HG03025 (cell line): ENCODE data around the gene PLEKHA6.

Source experiments
- ATAC-seq: cut with Tn5 transposase; IDR thresholded peaks from one replicate; pipeline ENCODE4 v1.9.1; 2021; ENCODE audit warnings: mild to moderate bottlenecking, moderate library complexity; ENCODE audit not compliant: unreplicated experiment, low FRiP score

The PLEKHA6 gene

DNA sequence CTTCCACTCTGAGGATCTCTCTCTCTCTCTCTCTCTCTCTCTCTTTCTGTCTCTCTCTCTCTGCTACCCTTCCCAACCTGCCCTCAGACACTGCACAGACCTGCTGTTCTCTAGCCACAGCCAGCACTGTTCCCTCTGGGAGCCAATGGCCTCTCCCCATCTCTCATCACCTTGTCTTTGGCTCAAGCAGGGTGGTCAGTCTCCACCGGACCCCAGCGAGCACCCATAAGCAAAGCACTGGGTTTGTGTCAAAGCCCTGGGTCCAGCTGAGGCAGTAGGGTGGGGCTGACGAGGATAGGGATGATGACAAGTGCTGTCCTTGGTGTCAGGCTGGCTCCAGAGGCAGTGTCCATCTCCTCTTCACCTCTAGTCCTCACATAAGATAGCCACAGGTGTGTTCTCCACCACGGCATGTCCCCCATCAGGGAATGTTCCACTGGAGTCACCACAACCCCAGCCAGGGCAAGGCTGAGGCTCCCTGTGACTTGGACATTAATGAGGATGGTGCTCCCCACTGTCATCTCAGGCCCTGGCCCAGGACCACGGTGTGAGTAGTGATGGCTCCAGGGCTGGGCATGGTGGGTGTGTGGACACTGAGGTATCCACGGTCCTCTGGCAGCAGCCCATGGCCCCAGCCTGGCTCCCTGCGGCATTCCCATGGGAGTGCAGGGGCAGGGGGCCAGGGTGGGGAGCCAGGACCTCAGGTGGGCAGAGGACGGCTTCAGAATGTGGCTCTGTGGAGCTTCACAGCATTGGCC, 137.5 kb downstream of the PLEKHA6 start:
- no peak for ATAC-seq

DNA sequence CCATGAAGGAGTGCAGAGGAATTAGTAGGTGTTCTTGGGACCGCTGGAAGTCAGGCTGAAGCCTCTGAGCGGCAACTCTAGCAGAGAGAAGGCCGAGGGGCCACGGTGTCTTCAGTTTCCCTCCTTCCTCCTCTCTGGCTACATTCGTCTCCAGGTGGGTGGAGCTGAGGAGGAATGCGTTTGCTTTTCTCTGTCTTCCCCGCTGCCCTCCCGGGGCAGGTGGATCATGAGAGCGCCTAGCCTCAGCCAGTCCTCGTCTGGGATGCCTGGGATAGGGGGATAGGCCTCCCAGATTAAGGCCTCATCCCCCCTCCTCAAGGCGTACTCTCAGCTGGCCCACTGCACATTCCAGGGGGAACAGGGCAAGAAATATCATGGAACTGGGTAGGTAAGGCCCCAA, 138.5 kb downstream of the PLEKHA6 start:
- ATAC-seq, result no peak

GRCh38 chr1:204219971-204220616, 139.6 kb downstream of the PLEKHA6 start:
- no peak for ATAC-seq

GRCh38 chr1:204218552-204218951, 141.2 kb downstream of the PLEKHA6 start:
- no peak for ATAC-seq

DNA sequence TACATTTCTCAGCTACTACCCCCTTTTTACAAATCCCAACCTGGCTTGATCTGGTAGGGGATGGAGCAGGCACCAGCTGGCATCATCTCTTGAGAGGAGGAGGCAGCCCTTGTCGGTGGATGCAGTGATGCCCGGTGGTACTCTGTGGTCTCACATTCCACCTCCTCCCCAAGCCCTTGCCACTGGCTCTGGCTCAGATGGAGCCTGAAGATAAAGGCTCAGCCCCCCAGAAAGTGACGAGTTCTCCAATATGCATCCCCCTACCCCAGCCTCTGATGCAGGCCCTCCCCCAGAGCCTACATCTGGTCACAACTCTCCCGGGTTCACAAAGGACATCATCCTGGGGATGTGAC, 142.1 kb downstream of the PLEKHA6 start:
- no peak for ATAC-seq

- no peak for ATAC-seq
Observed at GRCh38 chr1:204216880-204217647, 142.7 kb downstream of the PLEKHA6 start.

DNA sequence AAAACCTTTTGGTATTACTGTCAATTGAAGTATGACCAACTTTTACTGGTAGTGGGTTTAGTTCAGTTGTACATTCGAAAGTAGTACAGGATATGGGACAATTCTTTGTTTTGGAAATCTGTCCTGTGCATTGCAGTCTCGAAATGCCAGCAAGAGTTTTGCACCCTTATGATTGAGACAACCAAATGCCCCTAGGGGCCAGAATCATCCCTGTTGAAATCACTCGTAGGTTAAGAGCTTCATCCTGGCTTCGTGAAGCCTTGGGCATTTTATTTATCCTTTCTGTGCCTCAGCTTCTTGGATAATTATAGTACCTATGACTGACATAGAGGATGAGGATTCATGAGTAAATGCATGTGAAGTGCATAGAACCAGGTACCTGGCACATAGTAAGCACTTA, 143.5 kb downstream of the PLEKHA6 start:
- ATAC-seq, result no peak

GRCh38 chr1:204213668-204214662, 145.8 kb downstream of the PLEKHA6 start, which contains the start of gene GOLT1A:
Gene GOLT1A, minus strand, starts transcription at chr1:204213988. Its CDS starts 82 bp downstream, at chr1:204213906.
- ATAC-seq, result no peak

GRCh38 chr1:204212715-204213114, 147.0 kb downstream of the PLEKHA6 start:
- ATAC-seq, result no peak

GRCh38 chr1:204211046-204211445, 148.7 kb downstream of the PLEKHA6 start:
- no peak for ATAC-seq

- no peak for ATAC-seq
Observed at GRCh38 chr1:204207136-204207616, 152.6 kb downstream of the PLEKHA6 start.

DNA sequence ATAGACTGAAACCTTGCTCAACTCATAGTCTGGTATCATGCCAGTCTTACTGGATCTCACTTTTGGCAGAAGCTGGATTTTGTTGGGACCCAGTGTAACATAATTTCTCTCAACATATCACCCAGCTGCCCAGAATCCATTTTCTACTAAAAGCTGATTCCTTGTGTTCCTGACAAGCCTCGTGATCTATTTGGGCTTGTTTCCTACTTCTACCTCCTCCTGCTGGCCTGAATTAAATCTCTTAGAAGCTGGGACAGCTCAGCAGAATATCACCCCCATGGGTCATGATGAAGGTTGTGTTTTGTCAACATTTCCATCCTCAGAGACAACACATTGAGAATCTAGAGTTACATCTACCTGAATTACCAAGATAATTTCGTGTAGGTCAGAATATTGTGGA, 153.6 kb downstream of the PLEKHA6 start:
- no peak for ATAC-seq

DNA sequence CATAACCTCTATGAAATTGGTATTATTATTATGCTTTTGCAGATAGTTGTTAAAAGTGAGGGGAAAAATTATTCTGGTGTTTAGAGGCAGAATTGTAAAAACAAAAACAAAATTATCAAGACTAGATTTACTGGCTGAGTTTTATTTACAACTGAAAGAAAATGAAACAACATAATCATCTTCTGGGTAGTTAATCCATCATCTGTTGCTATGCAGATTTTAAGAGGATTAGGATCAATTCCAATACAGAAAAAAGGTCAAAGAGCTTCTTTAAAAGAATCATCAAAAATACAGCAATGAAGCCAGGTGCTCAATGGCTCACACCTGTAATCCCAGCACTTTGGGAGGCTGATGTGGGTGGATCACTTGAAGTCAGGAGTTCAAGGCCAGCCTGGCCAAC, 154.2 kb downstream of the PLEKHA6 start:
- no peak for ATAC-seq

- no peak for ATAC-seq
Observed at GRCh38 chr1:204204944-204205343, 154.8 kb downstream of the PLEKHA6 start.

GRCh38 chr1:204203206-204203767, 156.4 kb downstream of the PLEKHA6 start:
- no peak for ATAC-seq

- no peak for ATAC-seq
Observed at GRCh38 chr1:204202481-204202880, 157.2 kb downstream of the PLEKHA6 start.

DNA sequence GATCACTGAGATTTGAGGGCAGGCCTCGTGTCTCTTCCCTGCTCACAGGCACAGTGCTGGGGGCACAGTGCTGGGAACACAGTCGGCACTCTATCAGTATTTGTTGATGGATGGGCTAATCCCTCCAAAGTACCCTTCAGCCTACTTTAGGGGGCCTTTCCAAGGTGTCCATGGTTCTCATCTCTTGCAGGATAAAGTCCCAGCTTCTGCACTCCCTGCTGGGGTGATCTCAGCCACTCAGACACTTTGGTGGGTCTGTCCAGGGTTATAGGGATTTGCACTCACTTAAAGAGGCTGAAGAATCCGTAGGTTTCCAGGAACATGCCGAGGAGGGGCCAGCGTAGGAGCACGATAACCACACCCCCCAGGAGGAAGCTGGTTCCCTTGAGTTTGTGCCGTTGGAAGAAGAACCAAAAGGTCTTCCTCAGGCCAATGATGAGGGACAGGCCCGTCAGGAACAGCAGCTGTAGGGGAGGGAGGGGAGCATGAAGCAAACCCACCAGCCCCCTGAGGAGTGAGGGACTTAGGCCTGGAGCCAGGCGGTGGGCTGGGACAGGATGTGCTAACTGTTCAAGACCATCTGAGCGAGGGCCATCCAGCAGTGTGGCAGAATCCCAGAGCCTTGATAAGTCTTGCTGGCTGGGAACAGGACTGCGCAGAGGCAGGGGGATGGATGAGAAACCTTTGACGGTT, 158.2 kb downstream of the PLEKHA6 start:
- ATAC-seq, result no peak

DNA sequence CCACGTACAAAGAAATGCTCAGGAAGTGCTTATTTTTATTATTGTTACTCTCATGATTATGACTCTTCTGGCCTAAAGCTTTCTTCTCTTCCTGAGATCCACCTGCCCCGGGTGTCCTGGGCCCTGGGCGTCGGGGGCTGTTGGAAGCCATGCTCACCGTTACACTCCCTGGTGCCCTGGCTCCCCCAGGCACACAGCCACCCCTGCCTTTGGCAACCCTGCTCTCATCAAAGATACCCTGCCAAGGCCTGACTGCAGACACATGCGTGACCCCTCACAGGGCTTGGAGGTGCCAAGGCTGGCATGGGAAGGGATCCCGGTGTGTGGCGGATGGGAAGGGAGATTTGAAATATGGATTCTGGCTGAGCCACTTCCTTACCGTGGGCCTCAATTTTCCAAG, 160.2 kb downstream of the PLEKHA6 start:
- ATAC-seq, result no peak
